ENCODE data around the gene C3orf52. TPM values are rescaled to one million over a fixed set of nuclear protein-coding genes. Genes with fewer than 3 reads are reported as not detected.

The C3orf52 gene
- total and polyA plus RNA-seq, 2 experiments from 2014 or later, result 8.1 to 16.6 TPM

- no peak overlapping the region for H2AFZ ChIP-seq
- no peaks in the 10 kb centered on the region for H3K27me3 ChIP-seq (ENCODE audit: insufficient read depth)
- peaks cover 1% of the 10 kb centered on the region for H3K27me3 Mint-ChIP-seq (ENCODE audit: insufficient read depth, low read depth, poor library complexity)
- no peaks in the 10 kb centered on the region for H3K9me2 ChIP-seq (ENCODE audit: insufficient read depth)
- H3K4me1 Mint-ChIP-seq, result peaks cover 12% of the 10 kb centered on the region
- H3K27ac ChIP-seq (ENCODE audit: low read depth), result no peak overlapping the region
- no peaks in the 10 kb centered on the region for H3K79me2 ChIP-seq (replicated peaks; ENCODE audit: insufficient read depth)
- TF ChIP-seq ZNF462 (CRISPR knock-in tag; IDR thresholded peaks at IDR 0.05), result no peak
- TF ChIP-seq EZH2 (IDR thresholded peaks at IDR 0.05; ENCODE audit: low read depth, unreplicated experiment), result no peak
- no peak for TF ChIP-seq EZH2phosphoT487 (IDR thresholded peaks at IDR 0.05; ENCODE audit: unreplicated experiment)
- DNase-seq (ENCODE audit: low spot score), result no peak
- no peak for ATAC-seq
- H3K4me2 ChIP-seq, result no peak overlapping the region
- no peaks in the 10 kb centered on the region for H3K36me3 ChIP-seq (ENCODE audit: insufficient read depth)
- H3K27ac Mint-ChIP-seq, result no peak overlapping the region
- no peaks in the 10 kb centered on the region for H3F3A ChIP-seq (replicated peaks; ENCODE audit: low read depth)
- H3K9me3 Mint-ChIP-seq, result no peaks in the 10 kb centered on the region
- H3K36me3 Mint-ChIP-seq (ENCODE audit: low read depth), result no peaks in the 10 kb centered on the region
- peaks cover 7% of the 10 kb centered on the region; the same call in 1 of the 2 replicates for H3K4me1 ChIP-seq (ENCODE audit: insufficient read depth)
- H3K4me3 ChIP-seq, result no peak overlapping the region
- no peaks in the 10 kb centered on the region for H4K20me1 ChIP-seq (replicated peaks; ENCODE audit: insufficient read depth)
- H3K4me3 Mint-ChIP-seq, result no peak overlapping the region
Observed at GRCh38 chr3:112078125-112079083, 7.8 kb upstream of the C3orf52 start.

- Histone ChIP-seq H3K27ac (ENCODE audit: low read depth) (no peak overlapping the region), H3K4me1 (ENCODE audit: insufficient read depth) (peaks cover 19% of the 10 kb centered on the region), H3K36me3 (ENCODE audit: insufficient read depth) (no peaks in the 10 kb centered on the region), H3F3A (replicated peaks; ENCODE audit: low read depth) (peaks cover 5% of the 10 kb centered on the region; the same call in 1 of the 2 replicates), H3K4me3 (no peak overlapping the region), H2AFZ (peak overlapping the region; percentile 1; the same call in 1 of the 2 replicates), H3K9me2 (ENCODE audit: insufficient read depth) (no peaks in the 10 kb centered on the region), H4K20me1 (replicated peaks; ENCODE audit: insufficient read depth) (no peaks in the 10 kb centered on the region), H3K79me2 (replicated peaks; ENCODE audit: insufficient read depth) (peaks cover 11% of the 10 kb centered on the region), H3K4me2 (no peak overlapping the region), H3K27me3 (ENCODE audit: insufficient read depth) (peaks cover 19% of the 10 kb centered on the region)
- no peak overlapping the region for H3K27ac Mint-ChIP-seq
- H3K4me1 Mint-ChIP-seq, result peaks cover 30% of the 10 kb centered on the region
- H3K36me3 Mint-ChIP-seq (ENCODE audit: low read depth), result no peaks in the 10 kb centered on the region
- peaks cover 9% of the 10 kb centered on the region for H3K27me3 Mint-ChIP-seq (ENCODE audit: insufficient read depth, low read depth, poor library complexity)
- DNase-seq (ENCODE audit: low spot score) (no peak), ATAC-seq (no peak)
- no peak overlapping the region for H3K4me3 Mint-ChIP-seq
- H3K9me3 Mint-ChIP-seq, result no peaks in the 10 kb centered on the region
- TF ChIP-seq POLR2AphosphoS5 (IDR thresholded peaks at IDR 0.05; ENCODE audit: low read depth) (no peak), NANOG (IDR thresholded peaks at IDR 0.05; ENCODE audit: borderline replicate concordance) (no peak), CTCF (conservative IDR thresholded peaks at IDR 0.05; ENCODE audit: low read depth in 2 of 2) (no peak)
Observed at GRCh38 chr3:112083239-112083638, 3.0 kb upstream of the C3orf52 start.

Data from GM23338 (cell line).